H1 (cell line): Measurements from ENCODE around the gene GXYLT1. TPM values are rescaled to one million over a fixed set of nuclear protein-coding genes. Genes with fewer than 3 reads are reported as not detected.

ENCODE experiments used
- CTCF ChIA-PET: fragments of 300-600 bp; sonication (Branson Sonifier 250); formaldehyde crosslinking; loops from one replicate; lab custom pipeline; 2021; ENCODE audit not compliant: partially characterized antibody; lab: Charles Lee
- POLR2A ChIA-PET: fragments of 300-600 bp; sonication (Branson Sonifier 250); formaldehyde crosslinking; loops from one replicate; lab custom pipeline; 2021; ENCODE audit warnings: inconsistent platforms; ENCODE audit not compliant: partially characterized antibody; lab: Charles Lee
- DNase-seq, 2 experiments: peaks; one replicate each; pipeline versions ENCODE4 v3.0.0 to v3.0.0-alpha.2; 2010 to 2022; ENCODE audit warnings: low spot score in 2 of 2, low read depth in 1 of 2, mixed read lengths in 1 of 2
- FAIRE-seq: peaks from 2 replicates; lab custom pipeline; 2011; peaks lifted over from hg19 to GRCh38; lab: Jason Lieb, UNC
- H2AFZ ChIP-seq: 2 replicates; pipeline ENCODE4 v1.8.1; 2012; ENCODE audit warnings: low read length, inconsistent platforms
- H2AK5ac ChIP-seq: 2 replicates; pipeline ENCODE4 v1.6.1; 2013; ENCODE audit warnings: low read depth, low read length
- H2BK120ac ChIP-seq: replicated peaks from 2 replicates; pipeline ENCODE3; 2013; ENCODE audit warnings: low read depth, low read length, inconsistent platforms
- H2BK12ac ChIP-seq: 2 replicates; pipeline ENCODE4 v1.6.1; 2013; ENCODE audit warnings: low read depth, low read length
- H2BK15ac ChIP-seq: 2 replicates; pipeline ENCODE4 v1.6.1; 2013; ENCODE audit warnings: low read length
- H2BK20ac ChIP-seq: 2 replicates; pipeline ENCODE4 v1.6.1; 2013; ENCODE audit warnings: low read length
- H2BK5ac ChIP-seq: 2 replicates; pipeline ENCODE4 v1.6.1; 2013; ENCODE audit warnings: low read depth, low read length
- H3K14ac ChIP-seq: 2 replicates; pipeline ENCODE4 v1.6.1; 2013; ENCODE audit warnings: inconsistent platforms; ENCODE audit not compliant: insufficient read length
- H3K18ac ChIP-seq: 2 replicates; pipeline ENCODE4 v1.6.1; 2013; ENCODE audit warnings: low read length; ENCODE audit errors: extremely low read depth
- H3K23ac ChIP-seq: 2 replicates; pipeline ENCODE4 v1.6.1; 2013; ENCODE audit warnings: inconsistent platforms; ENCODE audit not compliant: insufficient read length
- H3K23me2 ChIP-seq: 2 replicates; pipeline ENCODE4 v1.6.1; 2013; ENCODE audit warnings: low read depth, low read length
- H3K27ac ChIP-seq: 2 replicates; pipeline ENCODE4 v1.6.1; 2011; ENCODE audit warnings: low read depth, low read length, inconsistent platforms
- H3K27me3 ChIP-seq, 4 experiments: replicated peaks in 1 of 4; 1 replicate in 1 of 4; 2 replicates in 3 of 4; pipeline versions ENCODE4 v1.6.1 to v1.8.1; 2011 to 2013; ENCODE audit warnings: low read length in 3 of 4, mild to moderate bottlenecking in 3 of 4, inconsistent platforms in 2 of 4, mixed read lengths in 2 of 4, moderate library complexity in 1 of 4; ENCODE audit not compliant: control insufficient read depth in 3 of 4, insufficient read depth in 3 of 4; ENCODE audit errors: extremely low read depth in 1 of 4
- H3K36me3 ChIP-seq, 4 experiments: 2 replicates each; pipeline versions ENCODE4 v1.6.1 to v1.8.1; 2011 to 2013; ENCODE audit warnings: mild to moderate bottlenecking in 4 of 4, low read length in 3 of 4, moderate library complexity in 2 of 4, control low read depth in 1 of 4, inconsistent platforms in 1 of 4; ENCODE audit not compliant: insufficient read depth in 4 of 4, control insufficient read depth in 2 of 4
- H3K4ac ChIP-seq: replicated peaks from 2 replicates; pipeline ENCODE3; 2013; ENCODE audit warnings: low read length, low read depth, mixed read lengths, inconsistent platforms; ENCODE audit not compliant: insufficient read length
- H3K4me1 ChIP-seq, 4 experiments: replicated peaks in 1 of 4; 1 replicate in 1 of 4; 2 replicates in 3 of 4; pipeline versions ENCODE4 v1.6.1 to v1.8.1; 2011 to 2013; ENCODE audit warnings: low read length in 3 of 4, inconsistent platforms in 2 of 4, mixed read lengths in 1 of 4; ENCODE audit not compliant: insufficient read depth in 4 of 4, control insufficient read depth in 3 of 4
- H3K4me2 ChIP-seq, 2 experiments: 2 replicates each; pipeline versions ENCODE4 v1.6.1 to v1.8.1; 2011 to 2013; ENCODE audit warnings: low read depth in 2 of 2, low read length in 2 of 2, control low read depth in 1 of 2, inconsistent platforms in 1 of 2, mild to moderate bottlenecking in 1 of 2; ENCODE audit not compliant: insufficient read depth in 1 of 2
- H3K4me3 ChIP-seq, 4 experiments: fragments of 200-600, 300-600 bp in 1 of 4; sonication (generic), shearing (Covaris generic), sonication (Bioruptor Twin) in 1 of 4; 2 replicates each; pipeline versions ENCODE4 v1.5.1 to v1.8.1; 2011 to 2016; ENCODE audit warnings: low read length in 4 of 4, low read depth in 3 of 4, control low read depth in 2 of 4, inconsistent platforms in 2 of 4, mild to moderate bottlenecking in 2 of 4, mixed read lengths in 1 of 4, moderate library complexity in 1 of 4; ENCODE audit not compliant: insufficient read depth in 2 of 4; ENCODE audit errors: extremely low read depth in 1 of 4
- H3K56ac ChIP-seq: replicated peaks from 2 replicates; pipeline ENCODE3; 2013; ENCODE audit warnings: low read depth, mild to moderate bottlenecking, mixed read lengths, low read length, inconsistent platforms; ENCODE audit not compliant: insufficient read length
- H3K79me1 ChIP-seq: 2 replicates; pipeline ENCODE4 v1.6.1; 2013; ENCODE audit warnings: low read depth, low read length, control low read depth
- H3K79me2 ChIP-seq, 2 experiments: 2 replicates each; pipeline versions ENCODE4 v1.6.1 to v1.8.1; 2012 to 2013; ENCODE audit warnings: low read length in 2 of 2, mild to moderate bottlenecking in 2 of 2, inconsistent platforms in 1 of 2; ENCODE audit not compliant: insufficient read depth in 2 of 2, control insufficient read depth in 1 of 2
- H3K9ac ChIP-seq, 4 experiments: replicated peaks in 1 of 4; 1 replicate in 1 of 4; 2 replicates in 3 of 4; pipeline versions ENCODE4 v1.6.1 to v1.8.1; 2011 to 2013; ENCODE audit warnings: low read depth in 3 of 4, low read length in 3 of 4, control low read depth in 2 of 4, mild to moderate bottlenecking in 2 of 4, moderate library complexity in 2 of 4, inconsistent platforms in 1 of 4; ENCODE audit errors: extremely low read depth in 1 of 4
- H3K9me3 ChIP-seq, 2 experiments: 2 replicates each; pipeline versions ENCODE4 v1.6.1 to v1.8.1; 2012 to 2013; ENCODE audit warnings: mild to moderate bottlenecking in 2 of 2, moderate library complexity in 2 of 2, control low read depth in 1 of 2, inconsistent platforms in 1 of 2, low read depth in 1 of 2, low read length in 1 of 2, mixed read lengths in 1 of 2; ENCODE audit not compliant: insufficient read depth in 2 of 2
- H4K20me1 ChIP-seq, 2 experiments: replicated peaks in 1 of 2; 2 replicates each; pipeline versions ENCODE3 to v1.8.1; 2011 to 2013; ENCODE audit warnings: inconsistent platforms in 2 of 2, low read length in 2 of 2, mild to moderate bottlenecking in 1 of 2; ENCODE audit not compliant: insufficient read depth in 2 of 2, control insufficient read depth in 1 of 2
- H4K5ac ChIP-seq: 2 replicates; pipeline ENCODE4 v1.6.1; 2013; ENCODE audit warnings: low read length, low read depth, mixed read lengths, inconsistent platforms; ENCODE audit not compliant: insufficient read length
- H4K8ac ChIP-seq: 2 replicates; pipeline ENCODE4 v1.8.0; 2013; ENCODE audit warnings: mild to moderate bottlenecking, moderate library complexity, low read length, inconsistent platforms; ENCODE audit not compliant: insufficient read depth; ENCODE audit errors: extremely low read depth
- H4K91ac ChIP-seq: replicated peaks from 2 replicates; pipeline ENCODE3; 2013; ENCODE audit warnings: low read length, mixed read lengths, inconsistent platforms; ENCODE audit not compliant: insufficient read length
- CBX5 ChIP-seq: fragments of 300-800, 300-1000 bp; sonication (generic); IDR thresholded peaks from 2 replicates; pipeline ENCODE4 v1.7.1; 2016; ENCODE audit warnings: antibody characterized with exemption, low read length, low read depth
- HDAC2 ChIP-seq, 2 experiments: fragments of 300-600 bp in 1 of 2; sonication (generic) in 1 of 2; IDR thresholded peaks; 2 replicates each; pipeline ENCODE4 v1.6.1; 2011 to 2012; ENCODE audit warnings: low read depth in 2 of 2, low read length in 2 of 2, mild to moderate bottlenecking in 2 of 2, moderate library complexity in 2 of 2, borderline replicate concordance in 1 of 2, inconsistent platforms in 1 of 2
- SAP30 ChIP-seq: fragments of 300-600 bp; sonication (generic); IDR thresholded peaks from 2 replicates; pipeline ENCODE4 v1.7.1; 2012; ENCODE audit warnings: low read length, moderate library complexity, mild to moderate bottlenecking, inconsistent platforms; ENCODE audit not compliant: insufficient read depth, insufficient replicate concordance
- SUZ12 ChIP-seq: fragments of 200-600 bp; sonication (generic); IDR thresholded peaks from 2 replicates; pipeline ENCODE4 v1.6.1; 2012; ENCODE audit warnings: mild to moderate bottlenecking, inconsistent platforms, low read length, moderate library complexity, mixed read lengths
- polyA plus RNA-seq, 7 experiments: library from polyadenylated mRNA; depleted of rRNA in 3 of 7; stranded (reverse) in 5 of 7; unstranded in 2 of 7; fragments of >200 nt in 5 of 7; fragments of 200-250 nt in 2 of 7; gene quantifications; 1 replicate in 5 of 7; 2 replicates in 1 of 7; 4 replicates in 1 of 7; pipeline versions ENCODE4 v1.2.1 to v1.2.3, GENCODE V29; 2011 to 2013; ENCODE audit warnings: missing spikeins in 2 of 7, mixed read lengths in 2 of 7
- total RNA-seq: library from RNA; stranded (reverse); fragmentation: NEBNext Ultra II Directional; extraction: Animal tissue kit (Norgen Biotek cat#: 25700); gene quantifications from 2 replicates; pipeline ENCODE4 v1.2.1, GENCODE V29; 2021
- TF ChIP-seq, protein P1 (sequence below): IDR thresholded peaks from 2 replicates; pipeline ENCODE4 v1.6.1; 2012; ENCODE audit warnings: low read length, inconsistent platforms

The GXYLT1 gene
- total and polyA plus RNA-seq, 2 of the 8 experiments (the other 6 are each of a cell fraction or from before 2014, with no cell fraction given): 3.1 to 10.7 TPM

GRCh38 chr12:42166501-42166900, 21.8 kb upstream of the GXYLT1 start:
- Histone ChIP-seq H3K4me2 (no peak overlapping the region), H2BK15ac (no peak overlapping the region), H2AK5ac (no peak overlapping the region), H3K9me3 (no peaks in the 10 kb centered on the region), H3K9ac (no peak overlapping the region), H4K5ac (no peak overlapping the region), H4K20me1 (no peaks in the 10 kb centered on the region), H3K4me1 (no peaks in the 10 kb centered on the region), H3K23ac (no peak overlapping the region), H4K91ac (no peak overlapping the region), H3K79me2 (no peaks in the 10 kb centered on the region), H3K27me3 (no peaks in the 10 kb centered on the region), H2BK12ac (no peak overlapping the region), H2AFZ (no peak overlapping the region), H3K18ac (no peak overlapping the region), H3K23me2 (no peaks in the 10 kb centered on the region), H3K4me3 (no peak overlapping the region), H3K4ac (no peak overlapping the region), H4K8ac (no peak overlapping the region), H2BK20ac (no peak overlapping the region), H3K56ac (no peak overlapping the region), H3K27ac (no peak overlapping the region), H3K79me1 (no peaks in the 10 kb centered on the region), H3K36me3 (no peaks in the 10 kb centered on the region), H2BK5ac (no peak overlapping the region), H3K14ac (no peak overlapping the region), H2BK120ac (no peak overlapping the region)
- POLR2A ChIA-PET: interaction anchor here (0.6 kb wide), 1 partner anchor 259 kb away, joined by 3 read pairs; no protein-coding TSS in a partner anchor
- no peak for TF ChIP-seq CBX5
- TF ChIP-seq, protein P1, sequence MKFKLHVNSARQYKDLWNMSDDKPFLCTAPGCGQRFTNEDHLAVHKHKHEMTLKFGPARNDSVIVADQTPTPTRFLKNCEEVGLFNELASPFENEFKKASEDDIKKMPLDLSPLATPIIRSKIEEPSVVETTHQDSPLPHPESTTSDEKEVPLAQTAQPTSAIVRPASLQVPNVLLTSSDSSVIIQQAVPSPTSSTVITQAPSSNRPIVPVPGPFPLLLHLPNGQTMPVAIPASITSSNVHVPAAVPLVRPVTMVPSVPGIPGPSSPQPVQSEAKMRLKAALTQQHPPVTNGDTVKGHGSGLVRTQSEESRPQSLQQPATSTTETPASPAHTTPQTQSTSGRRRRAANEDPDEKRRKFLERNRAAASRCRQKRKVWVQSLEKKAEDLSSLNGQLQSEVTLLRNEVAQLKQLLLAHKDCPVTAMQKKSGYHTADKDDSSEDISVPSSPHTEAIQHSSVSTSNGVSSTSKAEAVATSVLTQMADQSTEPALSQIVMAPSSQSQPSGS: no peak
- TF ChIP-seq SUZ12: no peak
- no peak for TF ChIP-seq HDAC2 (IDR thresholded peaks at IDR 0.05; ENCODE audit: borderline replicate concordance in 1 of 2, low read depth in 2 of 2, low read length in 2 of 2)
- no peak for TF ChIP-seq SAP30
- CTCF ChIA-PET: no interaction called here
- FAIRE-seq (no peak), DNase-seq (no peak)
